HG03469 (cell line): ENCODE results near the gene TOMM22.
A peak's percentile ranks its signal among the peaks of the same experiment; 100 is the strongest.

Source experiments
- ATAC-seq: cut with Tn5 transposase; IDR thresholded peaks from one replicate; pipeline ENCODE4 v1.9.1; 2021; ENCODE audit warnings: mild to moderate bottlenecking, moderate library complexity, moderate number of reproducible peaks; ENCODE audit not compliant: unreplicated experiment

TOMM22 gene

GRCh38 chr22:38696606-38697424 is 15.1 kb downstream of the TOMM22 start:
- no peak for ATAC-seq

- ATAC-seq = no peak
Measured at GRCh38 chr22:38697425-38698089, 15.8 kb downstream of the TOMM22 start.

DNA sequence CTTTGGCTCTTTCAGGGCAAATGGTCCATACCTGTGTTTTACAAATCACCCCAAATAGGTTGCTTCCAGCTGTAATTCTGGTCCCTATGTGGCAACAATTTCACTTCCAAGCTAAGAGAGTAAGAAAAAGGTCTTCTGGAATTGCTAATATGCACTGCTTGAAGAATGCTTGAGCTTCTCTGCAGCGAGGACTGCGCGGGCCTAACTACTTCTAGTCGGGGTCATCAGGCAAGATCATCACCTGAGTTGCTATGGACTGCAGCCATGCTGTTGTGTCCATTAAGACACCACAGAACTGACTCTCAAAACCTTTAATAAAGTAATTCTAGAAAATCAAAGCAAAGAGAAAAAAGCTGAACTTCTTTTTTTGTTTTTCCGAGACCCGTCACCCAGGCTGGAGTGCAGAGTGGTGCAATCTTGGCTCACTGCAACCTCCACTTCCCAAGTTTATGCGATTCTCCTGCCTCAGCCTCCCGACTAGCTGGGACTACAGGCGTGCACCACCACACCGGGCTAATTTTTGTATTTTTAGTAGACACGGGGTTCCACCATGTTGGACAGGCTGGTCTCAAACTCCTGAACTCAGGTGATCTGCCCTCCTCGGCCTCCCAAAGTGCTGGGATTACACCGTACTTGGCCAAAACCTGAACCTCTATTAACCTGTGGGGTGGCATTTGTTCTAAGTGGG is 16.8 kb downstream of the TOMM22 start:
- no peak for ATAC-seq

DNA sequence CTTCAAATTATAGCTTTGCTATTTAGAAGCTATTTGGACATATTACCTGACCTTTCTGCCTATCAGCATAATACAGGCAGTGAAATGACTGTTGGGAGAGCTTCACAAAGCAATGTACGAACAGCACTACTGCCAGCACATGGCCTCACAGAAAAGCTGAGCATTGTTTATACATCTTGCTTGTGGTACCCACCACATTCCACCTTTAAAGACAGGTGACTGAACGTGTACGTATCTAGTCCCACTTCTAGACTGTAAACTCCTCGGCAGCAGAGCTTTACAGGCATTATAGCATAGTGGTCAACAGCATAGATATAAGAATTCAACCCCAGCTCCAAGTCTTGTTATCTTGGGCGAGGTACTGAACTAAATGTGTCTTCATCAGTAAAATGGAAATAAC is 17.4 kb downstream of the TOMM22 start:
- ATAC-seq = no peak

GRCh38 chr22:38699784-38700183 is 18.0 kb downstream of the TOMM22 start:
- no peak for ATAC-seq

GRCh38 chr22:38700270-38700788 is 18.6 kb downstream of the TOMM22 start:
- ATAC-seq = peak; percentile 8

DNA sequence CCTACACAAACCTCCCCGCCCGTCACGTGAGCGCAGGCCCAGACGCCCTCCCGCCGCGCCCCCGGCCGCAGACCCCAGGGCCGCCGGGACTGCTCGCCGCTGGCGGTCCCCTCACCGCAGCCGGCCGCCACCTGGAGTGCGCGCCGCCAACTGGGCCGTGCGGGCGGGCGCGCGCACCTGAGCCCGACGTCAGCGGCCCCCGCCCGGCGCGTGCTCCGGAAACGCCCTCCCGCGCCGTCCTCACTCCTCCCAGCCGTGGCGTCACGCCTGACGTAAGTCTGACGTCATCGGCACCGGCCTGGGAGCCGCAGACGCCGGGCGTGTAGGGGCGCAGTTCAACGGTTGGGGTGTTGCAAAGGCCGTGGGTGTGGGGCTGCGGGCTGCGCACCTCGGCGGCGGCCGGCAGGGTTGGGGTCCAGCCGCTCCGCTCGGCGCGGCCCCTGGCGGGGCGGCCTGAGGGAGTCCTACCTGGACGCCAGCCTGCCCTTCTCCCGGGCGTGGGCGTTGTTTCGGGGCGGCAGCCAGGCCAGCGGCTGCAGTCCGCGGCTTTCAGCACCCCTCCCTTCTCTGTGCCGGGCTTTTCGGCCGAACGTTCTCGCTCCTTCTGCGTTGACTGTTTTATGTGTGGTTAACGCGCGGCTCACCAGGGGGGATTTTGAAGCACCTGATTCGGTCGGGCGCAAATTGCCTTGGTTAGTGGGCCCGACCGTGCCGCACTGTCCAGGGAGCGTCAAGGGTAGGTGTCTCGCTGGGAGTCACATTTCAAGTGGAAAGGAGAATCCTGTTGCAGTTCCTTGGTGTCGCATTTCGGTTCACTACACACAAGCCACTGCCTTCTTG is 19.3 kb downstream of the TOMM22 start, which contains the start of gene JOSD1:
Gene JOSD1, minus strand, starts transcription at position 155 of the 840 bp plus-strand sequence. CDS start 956 bp downstream, outside the sequence.
- ATAC-seq = peak; percentile 21

- ATAC-seq = no peak
Measured at GRCh38 chr22:38704654-38705234, 23.0 kb downstream of the TOMM22 start.

- ATAC-seq = peak; percentile 54
Measured at GRCh38 chr22:38705235-38706100, 23.7 kb downstream of the TOMM22 start, which contains the start of gene GTPBP1. TSS of gene GTPBP1 (plus strand) at chr22:38705944. CDS start at chr22:38705956, 12 bp downstream.

DNA sequence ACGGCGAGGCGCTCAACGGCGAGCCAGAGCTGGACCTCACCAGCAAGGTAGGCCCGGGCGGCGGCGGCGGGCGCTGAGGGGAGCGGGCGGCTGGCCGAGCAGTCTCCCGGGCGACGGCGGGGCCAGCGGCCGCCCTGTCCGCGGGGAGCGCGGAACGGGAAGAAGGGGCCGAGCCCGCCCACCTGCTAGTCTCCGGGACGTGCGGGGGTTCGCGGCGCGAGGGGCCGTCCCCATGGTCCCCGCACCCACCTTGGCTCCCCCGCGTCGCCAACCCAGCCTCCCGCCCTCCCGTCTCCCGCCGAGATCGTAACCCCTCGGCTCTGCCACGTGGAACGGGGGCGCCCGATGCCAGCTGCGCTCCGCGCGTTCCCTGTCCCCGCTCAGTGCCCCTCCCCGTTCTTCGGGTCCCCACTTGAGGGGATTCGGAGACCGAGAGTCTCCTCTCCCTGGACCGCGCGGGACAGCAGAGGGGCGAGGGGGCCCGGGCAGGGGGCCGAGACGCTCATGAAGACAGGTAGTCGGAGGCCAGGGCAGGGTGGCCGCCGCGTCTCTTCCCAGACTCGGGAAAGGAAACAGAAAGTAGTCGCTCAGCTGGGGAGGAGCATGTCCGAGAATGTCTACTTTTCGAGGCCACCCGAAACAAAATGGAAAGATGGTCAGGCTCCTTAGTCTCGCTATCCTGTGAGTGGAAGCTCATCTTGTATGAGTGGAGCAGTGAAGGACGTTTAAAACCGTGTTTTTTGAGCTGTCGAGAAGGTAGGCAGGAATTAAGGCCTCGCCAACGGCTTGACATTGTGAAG is 24.5 kb downstream of the TOMM22 start:
- ATAC-seq = peak; percentile 4

- no peak for ATAC-seq
Measured at GRCh38 chr22:38706901-38707195, 25.1 kb downstream of the TOMM22 start.

DNA sequence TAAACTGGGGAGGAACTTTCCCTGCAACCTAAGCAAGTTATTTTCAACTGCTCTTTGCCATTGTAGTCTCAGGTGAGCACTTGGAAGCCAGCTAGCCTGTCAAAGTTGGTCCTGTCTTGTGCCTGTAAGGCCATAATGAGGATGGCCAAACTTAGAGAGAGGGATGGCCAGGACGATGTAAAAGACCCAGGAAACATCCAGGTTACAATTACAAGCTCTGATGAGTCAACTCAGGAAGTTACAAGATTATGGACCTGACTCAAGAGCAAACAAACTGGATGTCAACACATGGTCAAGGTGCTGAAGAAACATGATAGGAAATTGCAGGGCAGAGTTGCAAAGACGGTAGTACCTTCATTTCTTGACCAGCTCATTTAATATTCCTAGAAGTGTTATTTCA is 25.6 kb downstream of the TOMM22 start:
- ATAC-seq = no peak

DNA sequence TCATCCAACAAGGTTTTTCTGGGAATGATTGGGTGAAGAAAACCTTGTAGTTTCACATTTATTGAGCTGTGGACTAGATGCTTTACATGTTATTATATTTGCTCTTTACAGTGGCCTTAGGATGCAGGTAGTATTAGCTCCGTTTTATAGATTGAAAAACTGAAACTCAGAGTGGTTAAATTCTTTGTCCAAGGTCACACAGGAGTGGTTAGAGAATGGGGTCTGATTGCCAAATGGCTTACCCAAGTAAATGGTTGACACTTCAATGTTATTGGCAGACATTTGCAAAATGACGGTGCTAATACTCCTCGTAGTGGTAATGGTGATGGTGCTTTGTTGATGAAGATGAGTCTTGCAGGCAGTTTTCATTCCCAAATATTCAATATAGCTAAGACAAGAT is 26.2 kb downstream of the TOMM22 start:
- ATAC-seq = no peak

DNA sequence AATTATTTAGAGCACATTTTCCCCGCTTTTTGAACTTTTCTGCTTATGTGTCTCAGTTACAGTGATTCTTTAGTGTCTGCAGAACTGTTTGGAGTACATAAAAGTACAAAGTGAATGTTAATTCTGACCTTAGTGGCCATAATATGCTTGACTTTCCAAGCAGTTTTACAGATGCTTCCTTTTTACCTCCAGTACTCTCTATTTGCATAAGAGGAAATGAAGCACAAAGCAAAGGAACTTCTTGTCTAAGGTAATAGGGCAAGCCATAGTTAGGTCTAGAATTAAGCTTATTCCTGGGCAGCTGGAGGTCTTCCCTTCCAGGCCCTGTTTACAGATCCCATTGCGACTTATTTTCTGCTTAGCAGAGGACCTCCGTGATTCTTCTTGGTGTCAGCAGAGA is 27.5 kb downstream of the TOMM22 start:
- no peak for ATAC-seq

GRCh38 chr22:38710351-38710750 is 28.6 kb downstream of the TOMM22 start:
- ATAC-seq = no peak

DNA sequence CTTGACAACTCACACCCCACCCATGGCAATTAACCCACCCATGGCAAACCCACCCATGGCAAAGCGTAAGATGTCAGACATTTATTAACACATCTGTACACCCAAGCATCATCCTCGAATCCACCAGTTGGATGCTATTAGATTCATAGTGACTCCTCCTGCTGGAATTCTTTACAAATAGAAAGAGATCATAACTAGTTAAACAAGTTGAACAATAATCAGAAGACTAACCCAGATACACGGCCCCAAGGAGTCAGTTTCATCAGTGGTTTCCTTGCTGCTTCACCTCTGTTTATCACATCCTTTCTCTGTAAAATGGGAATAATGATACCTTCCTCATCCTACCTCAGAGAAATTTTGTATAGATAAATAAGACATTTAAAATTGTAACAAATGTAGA is 29.1 kb downstream of the TOMM22 start:
- ATAC-seq = no peak

- no peak for ATAC-seq
Measured at GRCh38 chr22:38712486-38713207, 30.9 kb downstream of the TOMM22 start.

- ATAC-seq = no peak
Measured at GRCh38 chr22:38713921-38714320, 32.2 kb downstream of the TOMM22 start.
